K562 (cell line): Measurements from ENCODE around the gene RUVBL1. TPM values are rescaled to one million over a fixed set of nuclear protein-coding genes. Genes with fewer than 3 reads are reported as not detected.
A peak's percentile ranks its signal among the peaks of the same experiment; 100 is the strongest.

Source experiments
- ASH1L ChIP-seq: fragments of 450-650 bp; IDR thresholded peaks from 2 replicates; pipeline ENCODE4 v1.6.1; 2018; ENCODE audit warnings: borderline replicate concordance, mild to moderate bottlenecking, low read depth; ENCODE audit not compliant: partially characterized antibody
- BCOR ChIP-seq: fragments of 450-650 bp; IDR thresholded peaks from 2 replicates; pipeline ENCODE4 v1.6.1; 2016
- BRD4 ChIP-seq: fragments of 200-600 bp; sonication (generic); IDR thresholded peaks from 2 replicates; pipeline ENCODE4 v1.6.1; 2017; ENCODE audit warnings: inconsistent platforms
- CBFA2T3 ChIP-seq: fragments of 450-650 bp; IDR thresholded peaks from 2 replicates; pipeline ENCODE4 v1.6.1; 2017
- CBFB ChIP-seq: sonication (generic); formaldehyde crosslinking; IDR thresholded peaks from 2 replicates; pipeline ENCODE4 v1.4.0; 2020; ENCODE audit warnings: mild to moderate bottlenecking, missing genetic modification reagents
- ELK1 ChIP-seq: sonication (generic); formaldehyde crosslinking; IDR thresholded peaks from 2 replicates; pipeline ENCODE4 v1.8.1; 2022; ENCODE audit warnings: missing genetic modification reagents
- GTF2B ChIP-seq: IDR thresholded peaks from 2 replicates; pipeline ENCODE4 v1.6.1; 2011; ENCODE audit not compliant: insufficient read length; ENCODE audit errors: extremely low read depth
- KDM4B ChIP-seq, 2 experiments: fragments of 450-650 bp in 1 of 2; sonication (generic) in 1 of 2; IDR thresholded peaks; 2 replicates each; pipeline ENCODE4 v1.6.1; 2016 to 2017; ENCODE audit warnings: borderline replicate concordance in 2 of 2, antibody characterized with exemption in 1 of 2, low read depth in 1 of 2, mild to moderate bottlenecking in 1 of 2
- MTA1 ChIP-seq: fragments of 450-650 bp; IDR thresholded peaks from 2 replicates; pipeline ENCODE4 v1.6.1; 2017; ENCODE audit warnings: borderline replicate concordance
- PHF8 ChIP-seq: fragments of 200-600 bp; sonication (generic); IDR thresholded peaks from 2 replicates; pipeline ENCODE4 v1.6.1; 2012; ENCODE audit warnings: mixed run types, mild to moderate bottlenecking, inconsistent platforms, low read length, moderate library complexity, borderline replicate concordance
- RBBP5 ChIP-seq: fragments of 200-600 bp; sonication (generic); IDR thresholded peaks from 2 replicates; pipeline ENCODE4 v1.6.1; 2012; ENCODE audit warnings: borderline replicate concordance, mild to moderate bottlenecking, low read length, control low read depth, inconsistent platforms; ENCODE audit not compliant: insufficient read depth, poor library complexity, severe bottlenecking
- SMARCA5 ChIP-seq: fragments of 450-650 bp; IDR thresholded peaks from 2 replicates; pipeline ENCODE4 v1.6.1; 2016
- SMC3 ChIP-seq: conservative IDR thresholded peaks from 2 replicates; pipeline ENCODE4 v1.6.1; 2011; ENCODE audit warnings: low read depth, low read length, improper control_type of control experiment; ENCODE audit not compliant: insufficient read depth
- TFAP4 ChIP-seq: sonication (generic); formaldehyde crosslinking; IDR thresholded peaks from 2 replicates; pipeline ENCODE4 v1.8.0; 2022; ENCODE audit warnings: missing genetic modification reagents, mild to moderate bottlenecking, moderate library complexity, borderline replicate concordance
- XRCC5 ChIP-seq: fragments of 200-400 bp; formaldehyde crosslinking; IDR thresholded peaks from 2 replicates; pipeline ENCODE4 v1.6.1; 2017; ENCODE audit warnings: low read depth, mild to moderate bottlenecking, low read length
- ZBTB43 ChIP-seq: sonication (generic); formaldehyde crosslinking; IDR thresholded peaks from 2 replicates; pipeline ENCODE4 v1.8.0; 2023; ENCODE audit warnings: mild to moderate bottlenecking, missing genetic modification reagents
- ZFP91 ChIP-seq: sonication (generic); formaldehyde crosslinking; IDR thresholded peaks from 2 replicates; pipeline ENCODE4 v1.8.0; 2022; ENCODE audit warnings: mild to moderate bottlenecking, missing genetic modification reagents
- ZNF224 ChIP-seq: sonication (generic); formaldehyde crosslinking; IDR thresholded peaks from 2 replicates; pipeline ENCODE4 v1.8.0; 2022; ENCODE audit warnings: mild to moderate bottlenecking, missing genetic modification reagents
- ZNF586 ChIP-seq: fragments of 450-650 bp; formaldehyde crosslinking; conservative IDR thresholded peaks from 2 replicates; pipeline ENCODE4 v1.4.0; 2020; ENCODE audit warnings: mild to moderate bottlenecking, moderate library complexity
- ZNF699 ChIP-seq: fragments of 250-450 bp; sonication (Bioruptor Pico); IDR thresholded peaks from 2 replicates; pipeline ENCODE4 v1.8.0; 2021; ENCODE audit warnings: mild to moderate bottlenecking, moderate library complexity; ENCODE audit not compliant: insufficient replicate concordance
- ZNF778 ChIP-seq: fragments of 450-650 bp; formaldehyde crosslinking; IDR thresholded peaks from 2 replicates; pipeline ENCODE4 v1.4.0; 2020; ENCODE audit warnings: mild to moderate bottlenecking, moderate library complexity
- polyA plus RNA-seq, 8 experiments: library from polyadenylated mRNA; depleted of rRNA in 4 of 8; stranded (reverse) in 5 of 8; unstranded in 3 of 8; fragments of >200 nt; fragmentation: Nextera tagmentation in 2 of 8; fragmentation: Illumina TruSeq in 1 of 8; extraction: Ambion mirVana in 2 of 8; extraction: Trizol in 1 of 8; gene quantifications; 2 replicates each; pipeline versions ENCODE4 v1.2.1 to v1.2.3, GENCODE V29; 2011 to 2014; ENCODE audit warnings: inconsistent platforms in 1 of 8, missing spikeins in 1 of 8
- total RNA-seq, 7 experiments: library from RNA; depleted of rRNA in 6 of 7; stranded (reverse); fragments of >200 nt in 6 of 7; fragmentation: Illumina TruSeq in 2 of 7; extraction: Trizol in 2 of 7; gene quantifications; 2 replicates each; pipeline versions ENCODE4 v1.2.1 to v1.2.3, GENCODE V29; 2011 to 2021; ENCODE audit warnings: low replicate concordance in 1 of 7

RUVBL1 gene
- total and polyA plus RNA-seq, 9 of the 15 experiments (the other 6 are each of a cell fraction or from before 2014, with no cell fraction given): 20.7 to 147 (median 113) TPM

GRCh38 chr3:128123538-128124368 is at the start of gene RUVBL1 (continued):
- TF ChIP-seq KDM4B (IDR thresholded peaks at IDR 0.05; ENCODE audit: borderline replicate concordance in 2 of 2, low read depth in 1 of 2): peak in 1 of 2 experiments; percentile 98; a peak in 2 of 4 replicates
- no peak for TF ChIP-seq GTF2B
- TF ChIP-seq PHF8: peak; percentile 72; the same call in 1 of the 2 replicates
- TF ChIP-seq CBFA2T3: no peak
- no peak for TF ChIP-seq CBFB
- TF ChIP-seq XRCC5: peak; percentile 57; the same call in 1 of the 2 replicates
- peak; percentile 24; the same call in 1 of the 2 replicates for TF ChIP-seq MTA1
- peak; percentile 65; the same call in 1 of the 2 replicates for TF ChIP-seq TFAP4 (CRISPR knock-in tag)
- TF ChIP-seq SMARCA5: no peak
- no peak for TF ChIP-seq ZBTB43
- TF ChIP-seq ELK1 (CRISPR knock-in tag): no peak
- TF ChIP-seq SMC3: no peak
- no peak for TF ChIP-seq ZNF699 (CRISPR knock-in tag)
- TF ChIP-seq ZNF778: no peak
- TF ChIP-seq RBBP5: peak; percentile 67
- peak; percentile 91 for TF ChIP-seq ASH1L
- no peak for TF ChIP-seq BCOR
- TF ChIP-seq ZFP91 (CRISPR knock-in tag): no peak
- TF ChIP-seq ZNF586 (CRISPR knock-in tag): no peak
- no peak for TF ChIP-seq ZNF224
- no peak; the same call in 1 of the 2 replicates for TF ChIP-seq BRD4
